CD4-positive, alpha-beta T cell treated with Interleukin-4 for 4 hours (primary cell): ENCODE data around the gene GRAMD2B.
A peak's percentile ranks its signal among the peaks of the same experiment; 100 is the strongest.
"Not testable (repeated sequence)": the region's sequence is repeated elsewhere in the genome, so short reads cannot be mapped to it uniquely, and the experiment has no call there.

ENCODE experiments used
- DNase-seq: peaks from one replicate; pipeline ENCODE4 v3.0.0-alpha.2; 2020

GRAMD2B gene

GRCh38 chr5:126422994-126423788 is at the start of gene GRAMD2B:
GRAMD2B (plus strand) TSS chr5:126423409; CDS start chr5:126423607, 198 bp downstream.
- DNase-seq, result peak; percentile 67

GRCh38 chr5:126374109-126374416 is 49.1 kb upstream of the GRAMD2B start:
- no peak for DNase-seq

- no peak for DNase-seq
Measured at GRCh38 chr5:126376443-126376842, 46.8 kb upstream of the GRAMD2B start.

- no peak for DNase-seq
Measured at GRCh38 chr5:126377424-126377823, 45.8 kb upstream of the GRAMD2B start.

GRCh38 chr5:126380316-126380715 is 42.9 kb upstream of the GRAMD2B start:
- not testable (repeated sequence) for DNase-seq

GRCh38 chr5:126383246-126383645 is 40.0 kb upstream of the GRAMD2B start:
- DNase-seq, result no peak

GRCh38 chr5:126383776-126384175 is 39.4 kb upstream of the GRAMD2B start:
- DNase-seq, result no peak

GRCh38 chr5:126384985-126385384 is 38.2 kb upstream of the GRAMD2B start:
- DNase-seq, result no peak

- no peak for DNase-seq
Measured at GRCh38 chr5:126385524-126386502, 37.4 kb upstream of the GRAMD2B start.

GRCh38 chr5:126389179-126389578 is 34.0 kb upstream of the GRAMD2B start:
- no peak for DNase-seq

GRCh38 chr5:126390051-126390450 is 33.2 kb upstream of the GRAMD2B start:
- DNase-seq, result no peak

- no peak for DNase-seq
Measured at GRCh38 chr5:126391386-126391785, 31.8 kb upstream of the GRAMD2B start.

GRCh38 chr5:126394211-126394788 is 28.9 kb upstream of the GRAMD2B start:
- DNase-seq, result no peak

GRCh38 chr5:126395198-126395597 is 28.0 kb upstream of the GRAMD2B start:
- no peak for DNase-seq

- DNase-seq, result no peak
Measured at GRCh38 chr5:126395605-126396004, 27.6 kb upstream of the GRAMD2B start.

- DNase-seq, result not testable (repeated sequence)
Measured at GRCh38 chr5:126396721-126397120, 26.5 kb upstream of the GRAMD2B start.

GRCh38 chr5:126398791-126399190 is 24.4 kb upstream of the GRAMD2B start:
- no peak for DNase-seq

GRCh38 chr5:126400621-126401251 is 22.5 kb upstream of the GRAMD2B start:
- no peak for DNase-seq

- DNase-seq, result no peak
Measured at GRCh38 chr5:126402621-126403555, 20.3 kb upstream of the GRAMD2B start.

GRCh38 chr5:126403876-126404275 is 19.3 kb upstream of the GRAMD2B start:
- no peak for DNase-seq

- DNase-seq, result no peak
Measured at GRCh38 chr5:126410623-126411022, 12.6 kb upstream of the GRAMD2B start.

- no peak for DNase-seq
Measured at GRCh38 chr5:126413856-126414255, 9.4 kb upstream of the GRAMD2B start.
